ENCODE measurements around the gene ADK. TPM values are rescaled to one million over a fixed set of nuclear protein-coding genes. Genes with fewer than 3 reads are reported as not detected.
A peak's percentile ranks its signal among the peaks of the same experiment; 100 is the strongest.

Gene ADK
- total RNA-seq, 4 donors from 2014 or later: 15.9 to 28.8 (median 23.3) TPM

- Histone ChIP-seq H3K4me3 (peak overlapping the region; percentile 66 to 83 (median 72)), H3K9me3 (no peaks in the 10 kb centered on the region), H3K4me1 (peaks cover 7 to 12% of the 10 kb centered on the region in 2 donors), H3K27me3 (no peaks in the 10 kb centered on the region), H3K27ac (peak overlapping the region; percentile 82 to 89 (median 85)), H3K36me3 (no peaks in the 10 kb centered on the region)
- DNase-seq: peak; percentile 91 to 97
- in situ Hi-C loops (cut with MboI; ENCODE audit: low sequenced_read_pairs in 4 of 4) (no loop called here), intact Hi-C loops (cut with DNase I; ENCODE audit: low total_unique reads) (loop anchor here (1.0 kb wide), 1 partner anchor 25 kb away; the partner anchor contains the start of gene ADK)
- TF ChIP-seq POLR2A (IDR thresholded peaks at IDR 0.05) (peak; percentile 69 to 75), CTCF (IDR thresholded peaks at IDR 0.05 in 4 of 5, conservative IDR thresholded peaks at IDR 0.05 in 1 of 5) (no peak)
- peak; percentile 93 for ATAC-seq
These were observed 25.5 kb downstream of the ADK start for GRCh38 chr10:74176380-74177139.

GRCh38 chr10:74177140-74177677 lies 26.2 kb downstream of the ADK start:
- TF ChIP-seq CTCF (IDR thresholded peaks at IDR 0.05 in 4 of 5, conservative IDR thresholded peaks at IDR 0.05 in 1 of 5) (no peak), POLR2A (IDR thresholded peaks at IDR 0.05) (no peak)

GRCh38 chr10:74178042-74178791 lies 27.2 kb downstream of the ADK start:
- H3K9me3 ChIP-seq: no peaks in the 10 kb centered on the region
- H3K27ac ChIP-seq: no peak overlapping the region
- intact Hi-C loops (cut with DNase I; ENCODE audit: low total_unique reads) (no loop called here), in situ Hi-C loops (cut with MboI; ENCODE audit: low sequenced_read_pairs in 4 of 4) (no loop called here)
- TF ChIP-seq CTCF (IDR thresholded peaks at IDR 0.05 in 4 of 5, conservative IDR thresholded peaks at IDR 0.05 in 1 of 5) (no peak), POLR2A (IDR thresholded peaks at IDR 0.05) (no peak)
- H3K4me3 ChIP-seq: no peak overlapping the region
- ATAC-seq (no peak), DNase-seq (no peak)
- H3K27me3 ChIP-seq: no peaks in the 10 kb centered on the region
- H3K36me3 ChIP-seq: no peaks in the 10 kb centered on the region
- H3K4me1 ChIP-seq: peaks cover 7 to 12% of the 10 kb centered on the region in 2 donors

More at GRCh38 chr10:74177140-74177677, 26.2 kb downstream of the ADK start:
- H3K27ac ChIP-seq: peak overlapping the region; percentile 82 to 89 (median 85)
- in situ Hi-C loops (cut with MboI; ENCODE audit: low sequenced_read_pairs in 4 of 4) (no loop called here), intact Hi-C loops (cut with DNase I; ENCODE audit: low total_unique reads) (no loop called here)
- no peaks in the 10 kb centered on the region for H3K27me3 ChIP-seq
- peak overlapping the region; percentile 66 to 83 (median 72) for H3K4me3 ChIP-seq
- H3K9me3 ChIP-seq: no peaks in the 10 kb centered on the region
- peak; percentile 16 to 21 for ATAC-seq
- DNase-seq: peak in 1 of 2 donors; percentile 27
- no peaks in the 10 kb centered on the region for H3K36me3 ChIP-seq
- peaks cover 7 to 12% of the 10 kb centered on the region in 2 donors for H3K4me1 ChIP-seq

GRCh38 chr10:74179111-74179710 lies 28.2 kb downstream of the ADK start:
- peaks cover 7 to 12% of the 10 kb centered on the region in 2 donors for H3K4me1 ChIP-seq
- in situ Hi-C loops (cut with MboI; ENCODE audit: low sequenced_read_pairs in 4 of 4): no loop called here
- no peak for DNase-seq
- H3K4me3 ChIP-seq: no peak overlapping the region
- H3K27ac ChIP-seq: no peak overlapping the region
- intact Hi-C loops (cut with DNase I; ENCODE audit: low total_unique reads): no loop called here
- ATAC-seq: no peak
- TF ChIP-seq CTCF (IDR thresholded peaks at IDR 0.05 in 4 of 5, conservative IDR thresholded peaks at IDR 0.05 in 1 of 5) (no peak), POLR2A (IDR thresholded peaks at IDR 0.05) (no peak)
- no peaks in the 10 kb centered on the region for H3K27me3 ChIP-seq
- H3K9me3 ChIP-seq: no peaks in the 10 kb centered on the region
- H3K36me3 ChIP-seq: no peaks in the 10 kb centered on the region
